Hepatocyte (in vitro differentiated cells): ENCODE data around the gene CPHXL2. TPM values are rescaled to one million over a fixed set of nuclear protein-coding genes. Genes with fewer than 3 reads are reported as not detected.

ENCODE experiments used
- DNase-seq: peaks from one replicate; pipeline ENCODE4 v3.0.0-alpha.2; 2016; ENCODE audit warnings: low spot score
- H2AFZ ChIP-seq: fragments of 200-600 bp; sonication (generic); 2 replicates; pipeline ENCODE4 v1.6.0; 2016; ENCODE audit warnings: antibody characterized with exemption, mild to moderate bottlenecking
- H3K27ac ChIP-seq: fragments of 200-600 bp; sonication (generic); 2 replicates; pipeline ENCODE4 v1.5.1; 2016; ENCODE audit warnings: mild to moderate bottlenecking
- H3K27me3 ChIP-seq: fragments of 200-600 bp; sonication (generic); 2 replicates; pipeline ENCODE4 v1.6.1; 2016
- H3K36me3 ChIP-seq: fragments of 200-600 bp; sonication (generic); replicated peaks from 2 replicates; pipeline ENCODE4 v1.5.1; 2016; ENCODE audit warnings: low read depth; ENCODE audit not compliant: insufficient read depth
- H3K4me1 ChIP-seq: fragments of 200-600 bp; sonication (generic); 2 replicates; pipeline ENCODE4 v1.5.1; 2016; ENCODE audit warnings: mild to moderate bottlenecking, moderate library complexity; ENCODE audit not compliant: insufficient read depth
- H3K4me2 ChIP-seq: fragments of 200-600 bp; sonication (generic); 2 replicates; pipeline ENCODE4 v1.6.0; 2016
- H3K4me3 ChIP-seq: fragments of 200-600 bp; sonication (generic); 2 replicates; pipeline ENCODE4 v1.5.1; 2016; ENCODE audit warnings: mild to moderate bottlenecking
- H3K79me2 ChIP-seq: fragments of 200-600 bp; sonication (generic); 2 replicates; pipeline ENCODE4 v1.6.0; 2017; ENCODE audit warnings: mild to moderate bottlenecking
- H3K9me2 ChIP-seq: fragments of 200-600 bp; sonication (generic); replicated peaks from 2 replicates; pipeline ENCODE4 v1.6.0; 2017; ENCODE audit warnings: mild to moderate bottlenecking; ENCODE audit not compliant: insufficient read depth
- H3K9me3 ChIP-seq: fragments of 200-600 bp; sonication (generic); 2 replicates; pipeline ENCODE4 v1.5.1; 2016; ENCODE audit warnings: low read depth, mild to moderate bottlenecking
- H4K20me1 ChIP-seq: fragments of 200-600 bp; sonication (generic); 2 replicates; pipeline ENCODE4 v1.6.0; 2016; ENCODE audit warnings: mild to moderate bottlenecking; ENCODE audit not compliant: insufficient read depth, poor library complexity, severe bottlenecking
- CTCF ChIP-seq: fragments of 200-600 bp; sonication (generic); IDR thresholded peaks from 2 replicates; pipeline ENCODE4 v1.5.1; 2016; ENCODE audit warnings: antibody characterized with exemption, mild to moderate bottlenecking; ENCODE audit not compliant: poor library complexity
- EZH2 ChIP-seq: fragments of 200-600 bp; sonication (generic); IDR thresholded peaks from 2 replicates; pipeline ENCODE4 v1.6.1; 2016; ENCODE audit warnings: antibody characterized with exemption, mild to moderate bottlenecking, borderline replicate concordance
- EZH2phosphoT487 ChIP-seq: fragments of 200-600 bp; sonication (generic); IDR thresholded peaks from one replicate; pipeline ENCODE4 v1.6.1; 2018; ENCODE audit warnings: antibody characterized with exemption, mild to moderate bottlenecking, low read depth, moderate library complexity; ENCODE audit not compliant: unreplicated experiment, severe bottlenecking
- WGBS: methylation state at CpG from one replicate; pipeline ENCODE4 v1.1.6; 2016; ENCODE audit warnings: low lambda C conversion rate; ENCODE audit errors: missing lambda C conversion rate; 5-methylcytosine and 5-hydroxymethylcytosine counted together
- polyA plus RNA-seq: library from polyadenylated mRNA; unstranded; fragments of >200 nt; fragmentation: Nextera tagmentation; extraction: Ambion mirVana; gene quantifications from 2 replicates; pipeline ENCODE4 v1.2.1, GENCODE V29; 2016
- total RNA-seq: library from RNA; depleted of rRNA; stranded (reverse); fragments of >200 nt; gene quantifications from 2 replicates; pipeline ENCODE4 v1.2.3, GENCODE V29; 2014

Gene CPHXL2
- total and polyA plus RNA-seq, 2 experiments from 2014 or later = not detected

DNA sequence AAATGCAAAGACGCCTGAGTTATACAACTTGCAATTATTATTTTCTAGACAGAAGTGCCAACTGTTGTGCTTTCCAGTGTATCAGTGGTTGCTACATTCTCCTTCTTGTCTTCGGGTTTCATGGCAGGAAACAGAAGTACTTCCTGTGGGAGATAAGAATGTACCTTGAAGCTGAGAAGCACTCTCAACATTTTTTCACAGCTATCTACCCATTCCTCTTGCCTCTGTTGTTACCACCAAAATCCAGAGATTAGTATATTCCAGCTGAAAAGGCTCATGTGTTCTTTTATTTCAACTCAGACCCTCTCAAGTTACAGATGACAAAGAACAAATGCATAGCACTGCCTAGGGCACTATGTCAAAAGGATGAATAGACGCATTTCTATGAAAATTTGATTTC, 49.0 kb downstream of the CPHXL2 start:
- Histone ChIP-seq H3K9me3 (no peaks in the 10 kb centered on the region), H3K27ac (no peak overlapping the region)

DNA sequence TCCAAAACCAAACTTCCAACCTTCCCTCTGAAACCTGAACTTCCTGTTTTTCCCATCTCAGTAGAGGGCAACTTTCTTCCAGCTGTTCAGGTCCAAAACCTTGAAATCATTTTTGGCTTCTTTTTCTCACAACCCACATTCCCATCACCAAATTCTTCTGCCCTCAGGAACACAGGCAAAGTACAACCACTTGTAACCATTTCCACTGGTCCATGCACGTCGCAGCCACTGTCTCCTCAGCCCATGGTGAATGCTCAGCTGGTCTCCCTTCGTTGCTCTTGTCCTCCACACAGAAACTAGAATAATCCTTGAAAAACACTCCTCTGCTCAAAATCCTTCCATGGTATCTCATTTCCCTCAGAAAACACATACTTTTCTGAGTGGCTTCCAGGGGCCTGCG, 50.0 kb downstream of the CPHXL2 start:
- H3K36me3 ChIP-seq = no peaks in the 10 kb centered on the region
- no peaks in the 10 kb centered on the region for H3K9me2 ChIP-seq
- no peaks in the 10 kb centered on the region for H3K9me3 ChIP-seq
- DNase-seq = no peak
- peaks cover 4% of the 10 kb centered on the region for H3K79me2 ChIP-seq
- no peak overlapping the region for H3K4me2 ChIP-seq
- no peak overlapping the region for H2AFZ ChIP-seq
- no peak overlapping the region for H3K4me3 ChIP-seq
- H3K27ac ChIP-seq = no peak overlapping the region
- TF ChIP-seq CTCF (no peak), EZH2 (no peak), EZH2phosphoT487 (no peak)
- no peaks in the 10 kb centered on the region for H4K20me1 ChIP-seq
- 97% methylated on average over 4 of the region's 4 CpGs for WGBS
- H3K27me3 ChIP-seq = no peaks in the 10 kb centered on the region
- peaks cover 14% of the 10 kb centered on the region for H3K4me1 ChIP-seq

More for the DNA sequence above, 49.0 kb downstream of the CPHXL2 start:
- TF ChIP-seq CTCF (no peak), EZH2phosphoT487 (no peak), EZH2 (no peak)
- Histone ChIP-seq H2AFZ (no peak overlapping the region), H3K4me2 (no peak overlapping the region), H3K4me3 (no peak overlapping the region), H3K4me1 (peaks cover 17% of the 10 kb centered on the region), H4K20me1 (no peaks in the 10 kb centered on the region), H3K9me2 (no peaks in the 10 kb centered on the region), H3K36me3 (no peaks in the 10 kb centered on the region), H3K79me2 (no peaks in the 10 kb centered on the region), H3K27me3 (no peaks in the 10 kb centered on the region)
- 64% methylated on average over 3 of the region's 3 CpGs for WGBS
- no peak for DNase-seq

GRCh38 chr16:75624921-75625334, 51.9 kb downstream of the CPHXL2 start:
- H3K4me3 ChIP-seq = no peak overlapping the region
- peaks cover 15% of the 10 kb centered on the region for H3K79me2 ChIP-seq
- no peaks in the 10 kb centered on the region for H3K9me2 ChIP-seq
- 30% methylated on average over 4 of the region's 4 CpGs for WGBS
- H2AFZ ChIP-seq = no peak overlapping the region
- peaks cover 20% of the 10 kb centered on the region for H3K4me1 ChIP-seq
- H3K9me3 ChIP-seq = no peaks in the 10 kb centered on the region
- DNase-seq = peak; percentile 52
- no peak for TF ChIP-seq EZH2phosphoT487
- no peak for TF ChIP-seq EZH2
- no peak for TF ChIP-seq CTCF
- H3K27me3 ChIP-seq = no peaks in the 10 kb centered on the region
- H3K36me3 ChIP-seq = no peaks in the 10 kb centered on the region
- H3K27ac ChIP-seq = peak overlapping the region; percentile 72
- no peaks in the 10 kb centered on the region for H4K20me1 ChIP-seq
- H3K4me2 ChIP-seq = peak overlapping the region; percentile 0
